AG10803 (cell line): ENCODE data around the gene PIGT.
A peak's percentile ranks its signal among the peaks of the same experiment; 100 is the strongest.

ENCODE experiments used
- DNase-seq: peaks from one replicate; pipeline ENCODE4 v3.0.0; 2010; ENCODE audit warnings: low read depth
- H3K4me3 ChIP-seq: 2 replicates; pipeline ENCODE4 v1.5.1; 2011; ENCODE audit warnings: mild to moderate bottlenecking, low read length, control low read depth
- TF ChIP-seq, protein P1 (sequence below): conservative IDR thresholded peaks from 2 replicates; pipeline ENCODE4 v1.5.1; 2011; ENCODE audit warnings: mild to moderate bottlenecking, low read length, control low read depth, inconsistent platforms

Gene PIGT

DNA sequence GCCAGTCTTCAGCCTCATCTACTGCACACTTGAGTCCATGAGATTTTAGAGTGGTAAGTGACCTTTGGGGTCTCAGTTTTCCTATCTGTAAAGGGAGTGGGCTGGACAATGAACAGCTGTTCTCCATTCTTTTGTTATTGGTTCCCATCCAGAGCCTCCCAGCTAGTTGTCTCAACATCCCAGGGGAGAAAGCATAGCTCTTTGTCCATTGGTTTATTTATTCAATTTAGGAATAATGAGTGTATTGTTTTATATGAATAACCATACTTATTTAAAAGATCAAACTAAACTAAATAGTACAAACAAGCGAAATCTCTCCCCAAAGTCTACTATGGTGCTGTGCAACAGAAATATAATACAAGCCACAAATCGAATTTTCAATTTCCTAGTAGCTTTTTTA, 13.7 kb downstream of the PIGT start:
- no peak overlapping the region for H3K4me3 ChIP-seq
- DNase-seq = no peak
- TF ChIP-seq, protein P1, sequence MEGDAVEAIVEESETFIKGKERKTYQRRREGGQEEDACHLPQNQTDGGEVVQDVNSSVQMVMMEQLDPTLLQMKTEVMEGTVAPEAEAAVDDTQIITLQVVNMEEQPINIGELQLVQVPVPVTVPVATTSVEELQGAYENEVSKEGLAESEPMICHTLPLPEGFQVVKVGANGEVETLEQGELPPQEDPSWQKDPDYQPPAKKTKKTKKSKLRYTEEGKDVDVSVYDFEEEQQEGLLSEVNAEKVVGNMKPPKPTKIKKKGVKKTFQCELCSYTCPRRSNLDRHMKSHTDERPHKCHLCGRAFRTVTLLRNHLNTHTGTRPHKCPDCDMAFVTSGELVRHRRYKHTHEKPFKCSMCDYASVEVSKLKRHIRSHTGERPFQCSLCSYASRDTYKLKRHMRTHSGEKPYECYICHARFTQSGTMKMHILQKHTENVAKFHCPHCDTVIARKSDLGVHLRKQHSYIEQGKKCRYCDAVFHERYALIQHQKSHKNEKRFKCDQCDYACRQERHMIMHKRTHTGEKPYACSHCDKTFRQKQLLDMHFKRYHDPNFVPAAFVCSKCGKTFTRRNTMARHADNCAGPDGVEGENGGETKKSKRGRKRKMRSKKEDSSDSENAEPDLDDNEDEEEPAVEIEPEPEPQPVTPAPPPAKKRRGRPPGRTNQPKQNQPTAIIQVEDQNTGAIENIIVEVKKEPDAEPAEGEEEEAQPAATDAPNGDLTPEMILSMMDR = no peak

DNA sequence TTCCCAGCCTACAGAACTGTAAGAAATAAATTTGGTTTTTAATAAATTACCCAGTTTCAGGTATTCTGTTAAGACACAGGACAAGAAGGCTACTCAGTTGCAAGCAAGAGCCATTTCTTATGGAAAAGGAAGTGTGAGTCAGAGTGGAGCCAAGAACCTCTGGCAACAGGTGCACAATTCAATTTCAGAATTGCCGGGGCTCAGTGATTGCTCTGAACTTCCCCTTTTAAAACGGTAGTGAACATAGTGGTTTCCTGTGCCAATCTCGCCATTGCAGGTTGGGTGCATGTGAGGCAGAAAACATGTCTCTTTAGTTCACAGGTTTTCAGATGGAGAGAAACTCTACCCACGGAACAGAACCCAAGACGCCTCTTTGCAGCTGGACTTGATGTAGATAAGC, 16.4 kb downstream of the PIGT start:
- no peak for DNase-seq
- H3K4me3 ChIP-seq = no peak overlapping the region
- TF ChIP-seq, protein P1 = no peak

DNA sequence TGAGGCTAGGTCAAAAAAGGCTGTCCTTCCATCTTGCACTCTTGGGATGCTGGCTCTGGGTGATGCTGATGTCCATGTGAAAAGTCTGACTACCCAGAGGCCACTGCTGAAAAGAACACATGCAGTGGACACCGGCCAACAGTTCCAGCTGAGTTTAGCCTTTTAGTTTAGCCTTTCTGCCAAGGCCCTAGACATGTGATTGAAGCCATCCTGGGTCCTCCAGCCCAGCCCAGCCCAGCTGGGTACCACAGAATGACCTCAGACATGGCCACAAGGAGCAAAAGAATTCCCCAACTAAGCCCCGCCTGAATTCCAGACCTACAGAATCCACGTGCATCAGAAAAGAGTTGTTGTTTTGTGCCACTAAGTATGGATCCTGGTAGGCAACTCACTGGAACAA, 17.4 kb downstream of the PIGT start:
- peak; percentile 87 for DNase-seq
- no peak overlapping the region for H3K4me3 ChIP-seq
- TF ChIP-seq, protein P1 = no peak

DNA sequence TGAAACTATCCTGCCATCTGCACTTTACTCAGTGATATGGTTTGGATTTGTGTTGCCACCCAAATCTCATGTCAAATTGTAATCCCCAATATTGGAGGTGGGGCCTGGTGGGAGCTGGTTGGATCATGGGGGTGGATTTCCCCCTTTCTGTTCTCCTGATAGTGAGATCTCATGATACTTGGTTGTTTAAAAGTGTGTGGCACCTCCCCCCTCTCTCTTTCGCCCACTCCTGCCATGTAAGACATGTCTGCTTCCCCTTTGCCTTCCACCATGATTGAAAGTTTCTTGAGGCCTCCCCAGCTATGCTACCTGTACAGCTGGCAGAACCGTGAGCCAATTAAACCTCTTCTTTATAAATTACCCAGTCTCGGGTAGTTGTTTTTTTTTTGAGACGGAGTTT, 18.0 kb downstream of the PIGT start:
- TF ChIP-seq, protein P1 = no peak
- no peak overlapping the region for H3K4me3 ChIP-seq
- no peak for DNase-seq

DNA sequence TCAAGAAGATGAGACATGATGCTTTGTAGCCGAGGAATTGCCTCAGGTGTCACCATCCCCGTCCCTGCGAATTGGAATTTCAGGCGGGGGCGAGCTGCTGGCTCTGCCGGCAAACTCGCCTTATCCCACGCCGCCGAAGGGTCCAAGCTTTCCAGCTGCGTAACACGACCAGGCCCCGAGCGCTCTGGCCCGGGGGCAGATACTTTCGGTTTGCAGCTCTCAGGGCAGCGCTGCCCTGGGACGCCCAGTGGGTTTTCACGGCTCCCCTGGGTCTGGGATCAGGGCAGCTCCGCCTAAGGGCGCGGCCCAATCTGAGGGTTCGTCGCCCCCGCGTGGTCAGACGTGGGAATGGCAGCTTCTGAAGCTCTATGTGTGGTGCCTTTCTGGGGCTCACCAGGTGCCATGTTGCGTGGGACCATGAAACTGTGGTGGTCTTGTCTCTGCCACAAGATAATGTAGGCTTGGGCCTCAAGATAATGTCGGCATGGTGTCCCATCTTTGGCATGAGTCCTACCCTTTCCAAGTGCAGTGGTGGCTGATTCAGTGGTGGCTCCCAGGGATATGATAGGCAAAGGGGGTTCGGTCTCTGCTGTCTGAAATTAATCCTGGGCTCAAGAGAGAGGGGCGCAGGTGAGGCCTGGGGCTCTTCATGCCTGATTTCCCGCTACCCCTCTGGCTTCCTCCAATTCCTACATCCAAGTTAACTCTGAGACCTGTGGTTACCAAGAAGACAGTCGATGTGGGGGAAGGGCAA, 21.0 kb downstream of the PIGT start:
- peak overlapping the region; percentile 70 for H3K4me3 ChIP-seq
- DNase-seq = peak; percentile 81
- TF ChIP-seq, protein P1 = peak; percentile 91

DNA sequence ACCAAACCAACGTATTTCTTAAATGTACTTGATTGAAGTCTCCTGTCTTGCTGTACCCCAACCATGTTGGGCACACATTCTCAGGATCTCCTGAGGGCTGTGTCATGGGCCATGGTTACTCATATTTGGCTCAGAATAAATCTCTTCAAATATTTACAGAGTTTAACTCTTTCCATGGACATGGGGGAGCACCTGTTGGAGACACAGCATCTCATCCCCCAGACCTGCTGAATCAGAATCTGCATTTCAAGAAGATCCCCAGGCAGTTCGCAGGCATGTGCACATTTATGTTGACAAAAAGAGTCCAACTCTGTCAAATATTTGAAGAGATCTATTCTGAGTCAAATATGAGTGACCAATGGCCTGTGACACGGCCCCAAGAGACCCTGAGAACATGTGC, 24.5 kb downstream of the PIGT start:
- no peak overlapping the region for H3K4me3 ChIP-seq
- TF ChIP-seq, protein P1 = no peak
- DNase-seq = no peak

DNA sequence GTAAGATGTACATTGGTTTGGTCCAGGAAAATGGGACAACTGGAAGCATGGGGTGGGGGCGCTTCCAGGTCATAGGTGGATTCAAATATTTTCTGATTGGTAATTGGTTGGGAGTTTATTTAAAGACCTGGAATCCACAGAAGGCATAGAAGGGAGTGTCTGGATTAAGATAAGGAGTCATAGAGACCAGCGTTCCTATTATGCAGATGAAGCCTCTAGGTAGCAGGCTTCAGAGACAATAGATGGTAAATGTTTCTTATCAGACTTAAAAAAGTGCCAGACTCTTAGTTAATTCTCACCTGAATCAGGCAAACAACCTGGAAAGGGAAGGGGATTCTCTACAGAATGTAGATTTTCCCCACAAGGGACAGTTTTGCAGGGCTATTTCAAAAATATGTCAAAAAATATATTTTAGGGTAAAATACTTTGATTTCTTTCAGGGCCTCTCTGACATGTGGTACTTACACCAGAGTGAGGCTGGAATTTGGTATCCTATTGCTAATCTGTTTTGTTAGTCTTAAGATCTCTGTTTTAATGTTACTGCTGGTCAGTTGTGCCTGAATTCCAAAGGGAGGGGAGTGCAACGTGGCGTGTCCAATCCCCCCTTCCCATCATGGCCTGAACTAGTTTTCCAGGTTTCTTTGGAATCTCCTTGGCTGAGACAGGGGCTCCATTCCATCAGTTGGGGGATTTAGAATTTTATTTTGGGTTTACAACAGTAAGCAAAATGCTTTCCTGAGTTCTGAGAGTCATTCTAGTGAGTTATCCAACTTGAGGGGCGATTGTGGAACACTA, 25.1 kb downstream of the PIGT start:
- TF ChIP-seq, protein P1 = no peak
- H3K4me3 ChIP-seq = no peak overlapping the region
- no peak for DNase-seq
